WI38 (cell line): ENCODE data around the gene NEK11.

ENCODE experiments used
- H3K4me3 ChIP-seq: 2 replicates; pipeline ENCODE4 v1.5.1; 2011; ENCODE audit warnings: low read depth, mild to moderate bottlenecking, control low read depth, low read length
- CTCF ChIP-seq: IDR thresholded peaks from 2 replicates; pipeline ENCODE4 v1.5.1; 2012; ENCODE audit warnings: low read depth, mild to moderate bottlenecking, control low read depth, low read length

Gene NEK11

GRCh38 chr3:131067983-131068382 lies 41.3 kb downstream of the NEK11 start:
- no peak overlapping the region for H3K4me3 ChIP-seq
- no peak for TF ChIP-seq CTCF

DNA sequence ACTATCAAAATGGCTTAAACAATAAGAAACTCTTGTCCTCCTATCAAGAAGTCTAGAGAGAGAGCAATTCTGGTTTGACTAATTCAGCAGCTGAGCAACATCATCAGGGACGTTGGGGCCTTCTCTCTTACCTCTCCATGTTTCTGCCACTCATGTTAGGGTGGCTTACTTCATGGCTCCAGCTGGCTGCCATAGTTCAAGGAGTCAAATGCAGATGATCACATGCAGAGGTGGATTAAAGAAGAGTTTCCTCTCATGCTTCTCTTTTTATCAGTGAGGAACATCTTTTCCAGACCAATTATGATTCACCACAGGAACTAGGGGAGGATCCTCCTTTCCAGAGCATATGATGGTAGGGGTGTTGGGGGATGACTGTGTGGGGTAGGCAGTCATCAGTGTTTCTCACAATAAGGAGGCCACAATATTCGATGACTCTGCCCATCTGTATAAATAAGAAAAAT lies 45.5 kb downstream of the NEK11 start:
- H3K4me3 ChIP-seq: no peak overlapping the region
- no peak for TF ChIP-seq CTCF

DNA sequence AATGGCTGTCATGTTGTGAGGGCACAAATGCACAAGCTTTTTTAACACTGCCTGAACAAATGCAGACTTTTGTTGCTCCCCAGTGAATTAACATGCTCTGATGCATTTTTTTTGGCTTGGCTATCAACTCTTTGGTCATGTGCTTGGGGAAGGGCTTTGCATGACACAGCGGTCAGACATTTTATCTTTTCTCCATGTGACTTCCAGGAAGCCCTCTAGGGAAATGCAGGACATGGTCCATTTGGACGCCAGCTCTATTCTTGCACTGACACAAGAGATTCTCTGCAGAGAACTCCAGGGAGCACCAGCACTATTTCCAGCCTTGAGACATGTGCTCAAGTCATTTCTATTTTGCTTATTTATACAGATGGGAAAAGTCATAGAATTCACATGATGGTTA lies 46.2 kb downstream of the NEK11 start:
- no peak for TF ChIP-seq CTCF
- H3K4me3 ChIP-seq: no peak overlapping the region

GRCh38 chr3:131075632-131076328 lies 49.1 kb downstream of the NEK11 start:
- no peak for TF ChIP-seq CTCF
- no peak overlapping the region for H3K4me3 ChIP-seq

DNA sequence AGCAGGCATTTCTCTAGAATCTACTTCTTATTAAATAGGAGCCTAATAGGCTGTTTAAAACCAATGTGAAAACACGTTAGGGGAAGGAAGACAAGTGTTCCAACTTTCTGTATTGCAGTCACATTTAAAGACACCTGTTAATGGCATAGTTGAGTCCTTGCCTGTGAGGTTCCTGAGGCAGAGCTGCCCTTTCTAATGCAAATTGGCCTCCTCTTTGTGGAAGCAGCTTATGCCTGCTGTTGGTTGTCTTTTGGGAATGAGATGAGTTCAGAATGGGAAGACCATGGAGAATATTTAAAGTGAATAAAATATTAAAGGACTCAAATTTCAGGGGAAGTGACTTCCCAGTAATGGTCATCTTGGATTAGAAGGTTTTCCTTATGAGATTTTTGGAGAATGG lies 51.2 kb downstream of the NEK11 start:
- H3K4me3 ChIP-seq: no peak overlapping the region
- TF ChIP-seq CTCF: no peak

- no peak overlapping the region for H3K4me3 ChIP-seq
- no peak for TF ChIP-seq CTCF
These were observed 52.4 kb downstream of the NEK11 start for GRCh38 chr3:131079086-131079485.

GRCh38 chr3:131081224-131081623 lies 54.5 kb downstream of the NEK11 start:
- H3K4me3 ChIP-seq: no peak overlapping the region
- TF ChIP-seq CTCF: no peak
